ENCODE data around the gene NTSR1. TPM values are rescaled to one million over a fixed set of nuclear protein-coding genes. Genes with fewer than 3 reads are reported as not detected.

NTSR1 gene
- total RNA-seq, 1 donor = under 0.01 TPM

DNA sequence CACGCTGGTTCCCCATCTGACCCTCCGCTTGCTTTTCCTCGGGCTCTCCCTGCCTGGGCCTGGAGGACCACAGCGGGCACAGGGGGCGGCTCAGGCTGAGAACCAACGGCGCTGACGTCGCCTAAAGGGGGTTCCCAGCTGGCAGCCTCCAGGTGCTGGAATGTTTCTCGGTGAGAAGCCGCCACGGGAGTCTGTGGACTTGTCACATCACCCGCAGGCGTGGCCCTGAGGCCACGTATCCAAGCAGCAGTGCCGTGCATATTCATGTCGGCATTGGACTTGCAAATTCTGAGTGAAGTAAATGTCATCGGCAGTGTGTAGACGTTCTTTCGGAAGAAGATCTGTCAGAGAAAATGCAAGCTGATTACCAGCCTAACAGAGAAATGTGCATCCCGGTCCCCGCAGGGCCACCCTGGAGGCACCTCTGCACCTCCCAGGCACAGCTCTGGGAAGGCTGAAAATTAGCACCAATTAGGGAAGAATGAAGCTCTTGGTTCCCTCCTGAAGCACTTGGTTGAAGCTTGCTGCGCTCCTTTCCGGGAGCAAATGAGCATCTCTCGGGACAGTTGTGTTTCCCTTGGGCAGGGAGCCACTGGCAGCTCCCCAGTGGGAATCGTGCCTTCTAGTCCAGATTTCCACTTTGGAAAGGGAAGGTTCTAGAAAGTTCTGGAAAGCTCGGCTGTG, 24.3 kb downstream of the NTSR1 start:
- H3K4me3 ChIP-seq (ENCODE audit: low read depth, low read length) = no peak overlapping the region
- TF ChIP-seq CTCF (IDR thresholded peaks at IDR 0.05; ENCODE audit: insufficient read depth, low read depth, low read length) = no peak
- no peak for DNase-seq (ENCODE audit: low read depth)

DNA sequence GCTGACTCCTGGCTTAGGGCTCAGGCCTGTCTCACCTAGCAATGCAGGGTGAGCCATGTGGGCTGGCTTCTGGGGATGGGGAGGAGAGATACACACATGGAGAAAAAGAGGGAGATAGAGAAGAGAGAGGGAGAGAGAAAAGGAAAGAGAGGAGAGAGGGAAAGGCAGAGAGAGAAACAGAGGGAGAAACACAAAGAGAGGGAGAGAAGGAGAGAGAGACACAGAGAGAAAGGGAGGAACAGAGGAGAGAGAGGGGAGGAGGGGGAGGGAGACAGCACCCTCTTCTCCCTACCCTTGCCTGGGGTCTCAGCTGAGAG, 24.8 kb downstream of the NTSR1 start:
- DNase-seq (ENCODE audit: low read depth) = no peak
- no peak overlapping the region for H3K4me3 ChIP-seq (ENCODE audit: low read depth, low read length)
- no peak for TF ChIP-seq CTCF (IDR thresholded peaks at IDR 0.05; ENCODE audit: insufficient read depth, low read depth, low read length)

- no peak overlapping the region for H3K4me3 ChIP-seq (ENCODE audit: low read depth, low read length)
- TF ChIP-seq CTCF (IDR thresholded peaks at IDR 0.05; ENCODE audit: insufficient read depth, low read depth, low read length) = no peak
- no peak for DNase-seq (ENCODE audit: low read depth)
Measured at GRCh38 chr20:62733891-62734290, 25.3 kb downstream of the NTSR1 start.

DNA sequence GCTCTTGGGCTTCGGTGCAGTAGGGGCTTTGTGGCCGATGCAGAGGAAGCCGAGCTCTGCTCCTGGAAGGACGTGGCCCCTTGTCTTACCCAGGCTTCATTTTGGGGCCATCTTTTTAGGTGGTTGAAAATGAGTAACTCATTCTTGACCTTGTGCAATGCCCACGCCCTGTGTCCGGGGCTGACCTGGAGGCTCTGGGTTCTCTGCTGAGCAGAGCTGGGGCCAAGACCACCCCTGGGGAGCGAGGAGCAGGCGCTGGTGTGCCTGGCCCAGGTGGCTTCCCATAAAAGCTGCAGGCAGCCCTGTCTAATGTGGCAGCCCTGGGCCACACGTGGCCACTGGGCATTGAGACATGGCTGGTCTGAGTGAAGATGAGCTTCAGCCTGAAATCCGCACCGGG, 25.7 kb downstream of the NTSR1 start:
- DNase-seq (ENCODE audit: low read depth) = no peak
- H3K4me3 ChIP-seq (ENCODE audit: low read depth, low read length) = no peak overlapping the region
- TF ChIP-seq CTCF (IDR thresholded peaks at IDR 0.05; ENCODE audit: insufficient read depth, low read depth, low read length) = no peak

GRCh38 chr20:62734881-62735280, 26.2 kb downstream of the NTSR1 start:
- DNase-seq (ENCODE audit: low read depth) = no peak
- no peak for TF ChIP-seq CTCF (IDR thresholded peaks at IDR 0.05; ENCODE audit: insufficient read depth, low read depth, low read length)
- no peak overlapping the region for H3K4me3 ChIP-seq (ENCODE audit: low read depth, low read length)

- H3K4me3 ChIP-seq (ENCODE audit: low read depth, low read length) = no peak overlapping the region
- DNase-seq (ENCODE audit: low read depth) = no peak
- no peak for TF ChIP-seq CTCF (IDR thresholded peaks at IDR 0.05; ENCODE audit: insufficient read depth, low read depth, low read length)
Measured at GRCh38 chr20:62735331-62735821, 26.7 kb downstream of the NTSR1 start.

DNA sequence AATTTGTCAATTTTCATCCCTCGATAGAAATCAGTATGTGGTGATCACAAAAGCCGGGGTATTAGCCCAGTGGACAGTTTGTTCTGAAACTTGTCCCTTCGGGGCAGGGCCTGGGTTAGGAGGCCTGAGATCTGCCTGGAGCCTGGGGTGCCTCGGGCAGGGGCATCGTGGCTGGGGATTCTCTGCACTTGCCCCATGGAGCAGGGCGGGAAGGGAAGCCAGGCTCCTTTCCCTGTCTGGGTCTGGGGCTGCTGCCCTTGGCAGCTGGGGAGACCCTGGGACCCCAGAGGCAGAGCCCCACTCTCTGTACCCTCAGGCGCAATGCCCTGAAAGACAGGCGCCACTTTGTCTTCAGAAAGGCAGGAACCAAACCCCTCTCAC, 27.4 kb downstream of the NTSR1 start:
- no peak for TF ChIP-seq CTCF (IDR thresholded peaks at IDR 0.05; ENCODE audit: insufficient read depth, low read depth, low read length)
- H3K4me3 ChIP-seq (ENCODE audit: low read depth, low read length) = no peak overlapping the region
- DNase-seq (ENCODE audit: low read depth) = no peak
